GM18508 (cell line): Measurements from ENCODE around the gene RAB20.
"Not testable (repeated sequence)": the region's sequence is repeated elsewhere in the genome, so short reads cannot be mapped to it uniquely, and the experiment has no call there.

ENCODE experiments used
- ATAC-seq: cut with Tn5 transposase; IDR thresholded peaks from one replicate; pipeline ENCODE4 v1.9.1; 2021; ENCODE audit warnings: moderate number of reproducible peaks; ENCODE audit not compliant: insufficient read depth, unreplicated experiment

Gene RAB20

DNA sequence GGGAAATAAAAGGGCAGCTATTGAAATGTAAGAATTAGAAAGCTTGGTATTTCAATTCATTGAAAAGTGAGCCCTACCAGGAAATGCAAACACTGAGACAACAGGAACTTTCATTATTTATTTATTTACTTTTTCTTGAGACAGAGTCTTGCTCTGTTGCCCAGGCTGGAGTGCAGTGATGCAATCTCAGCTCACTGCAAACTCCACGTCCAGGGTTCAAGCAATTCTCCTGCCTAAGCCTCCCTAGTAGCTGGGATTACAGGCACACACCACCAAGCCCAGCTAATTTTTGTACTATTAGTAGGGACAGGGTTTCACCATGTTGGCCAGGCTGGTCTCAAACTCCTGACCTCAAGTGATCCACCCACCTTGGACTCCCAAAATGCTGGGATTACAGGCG lies 29.3 kb downstream of the RAB20 start:
- not testable (repeated sequence) for ATAC-seq

DNA sequence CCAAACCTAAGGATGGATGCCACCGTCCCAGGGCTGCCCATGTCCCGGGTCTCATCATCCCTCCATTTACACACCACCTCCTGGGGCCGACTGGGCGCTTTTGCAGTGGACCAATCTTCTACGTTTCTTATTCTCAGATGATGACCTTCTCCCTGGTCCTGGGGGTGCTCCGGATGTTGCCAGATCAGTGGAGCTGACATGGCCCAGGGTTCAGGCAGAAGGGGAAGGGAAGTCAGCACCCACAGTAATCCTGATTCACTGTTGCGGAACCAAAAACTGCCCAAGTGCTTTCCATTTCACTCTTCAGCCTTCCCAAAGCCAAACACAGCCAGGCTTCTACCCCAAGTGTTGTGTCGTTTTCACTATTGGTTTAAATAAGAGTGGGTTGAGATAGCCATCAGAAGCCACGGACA lies 29.8 kb downstream of the RAB20 start:
- ATAC-seq = no peak

DNA sequence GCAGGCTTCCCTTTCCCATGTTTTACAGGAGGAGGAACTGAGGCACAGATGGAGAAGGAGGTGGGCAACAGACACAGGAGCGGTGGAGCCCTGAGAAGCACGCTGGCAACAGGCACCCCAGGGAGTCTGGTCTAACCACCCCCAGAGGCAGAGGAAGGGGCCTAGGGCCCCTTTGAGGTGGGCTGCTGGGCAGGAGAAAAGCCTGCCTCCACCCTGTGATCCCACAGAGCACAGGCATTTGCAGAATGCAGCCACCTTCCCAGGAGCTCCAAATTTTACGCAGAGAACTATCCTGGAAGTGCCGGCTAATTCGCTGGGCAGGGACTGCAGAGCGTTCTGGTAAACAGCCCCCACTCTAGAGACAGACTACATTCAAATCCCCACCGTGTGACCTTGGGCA lies 30.4 kb downstream of the RAB20 start:
- ATAC-seq = no peak

DNA sequence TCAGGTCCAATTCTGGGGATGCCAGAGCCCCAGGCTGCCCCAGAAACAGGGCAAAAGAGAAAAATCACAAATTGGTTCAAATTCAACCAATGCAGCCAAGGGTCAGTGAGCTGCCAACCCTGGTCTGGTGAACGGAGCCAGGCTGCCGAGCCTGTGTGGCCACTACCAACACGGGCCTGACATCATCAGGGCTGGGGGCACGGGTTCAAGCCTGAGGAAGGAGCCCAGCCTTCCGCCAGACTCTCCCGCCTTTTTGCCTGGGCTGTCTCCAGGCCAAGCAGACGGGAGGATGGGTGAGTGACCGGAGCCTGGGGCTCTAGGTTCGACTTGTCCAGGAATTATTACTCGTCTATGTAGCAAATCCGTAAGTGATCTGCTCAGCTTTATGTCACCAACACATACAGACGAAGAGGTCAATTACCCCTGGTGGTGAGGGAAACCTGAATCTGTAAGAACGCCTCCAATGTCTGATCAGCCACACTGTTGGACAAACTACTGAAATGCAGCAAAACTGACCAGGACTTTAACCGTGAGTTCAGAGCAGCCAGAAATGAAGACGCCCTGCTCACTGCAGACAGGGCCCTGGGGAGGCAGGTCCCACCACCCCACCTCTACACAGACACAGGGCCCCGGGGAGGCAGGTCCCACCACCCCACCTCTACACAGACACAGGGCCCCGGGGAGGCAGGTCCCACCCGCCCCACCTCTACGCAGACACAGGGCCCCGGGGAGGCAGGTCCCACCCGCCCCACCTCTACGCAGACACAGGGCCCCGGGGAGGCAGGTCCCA lies 31.8 kb downstream of the RAB20 start:
- no peak for ATAC-seq

DNA sequence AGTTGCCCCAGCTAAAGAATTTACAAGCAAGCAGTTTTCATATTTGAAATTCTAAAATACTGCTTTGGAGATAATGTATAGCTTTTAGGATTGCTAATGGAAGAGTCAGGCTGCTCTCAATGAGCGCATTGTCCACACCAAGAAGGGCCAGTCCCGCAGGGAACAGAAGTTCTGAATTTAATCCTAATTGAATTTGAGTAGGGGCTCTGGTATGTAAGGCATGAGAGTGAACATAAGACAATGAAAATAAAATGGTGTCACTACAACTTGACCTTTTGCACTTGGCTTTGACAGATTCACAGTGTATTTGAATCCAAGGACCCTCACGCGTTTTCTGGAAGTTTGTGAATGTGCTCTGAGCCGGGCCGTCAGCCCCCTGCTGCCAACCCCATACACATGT lies 32.6 kb downstream of the RAB20 start:
- ATAC-seq = no peak

DNA sequence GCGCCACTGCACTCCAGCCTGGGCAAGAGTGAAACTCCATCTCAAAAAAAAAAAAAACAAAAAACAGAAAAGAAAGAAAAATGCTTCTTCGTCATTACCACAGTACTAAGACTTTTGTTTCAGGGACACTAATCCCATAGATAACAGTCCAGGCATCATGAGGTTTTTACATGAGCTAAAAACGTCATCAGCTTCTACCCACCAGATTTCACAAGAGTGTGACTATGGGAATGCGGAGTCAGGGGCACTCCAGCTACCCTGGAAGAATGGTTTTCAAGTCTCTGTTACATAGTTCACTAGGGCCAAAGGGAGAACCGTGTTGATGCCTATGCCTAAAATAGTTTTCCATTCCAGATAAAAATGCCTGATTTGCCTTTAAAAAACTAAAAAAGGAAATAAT lies 33.2 kb downstream of the RAB20 start:
- ATAC-seq = no peak

DNA sequence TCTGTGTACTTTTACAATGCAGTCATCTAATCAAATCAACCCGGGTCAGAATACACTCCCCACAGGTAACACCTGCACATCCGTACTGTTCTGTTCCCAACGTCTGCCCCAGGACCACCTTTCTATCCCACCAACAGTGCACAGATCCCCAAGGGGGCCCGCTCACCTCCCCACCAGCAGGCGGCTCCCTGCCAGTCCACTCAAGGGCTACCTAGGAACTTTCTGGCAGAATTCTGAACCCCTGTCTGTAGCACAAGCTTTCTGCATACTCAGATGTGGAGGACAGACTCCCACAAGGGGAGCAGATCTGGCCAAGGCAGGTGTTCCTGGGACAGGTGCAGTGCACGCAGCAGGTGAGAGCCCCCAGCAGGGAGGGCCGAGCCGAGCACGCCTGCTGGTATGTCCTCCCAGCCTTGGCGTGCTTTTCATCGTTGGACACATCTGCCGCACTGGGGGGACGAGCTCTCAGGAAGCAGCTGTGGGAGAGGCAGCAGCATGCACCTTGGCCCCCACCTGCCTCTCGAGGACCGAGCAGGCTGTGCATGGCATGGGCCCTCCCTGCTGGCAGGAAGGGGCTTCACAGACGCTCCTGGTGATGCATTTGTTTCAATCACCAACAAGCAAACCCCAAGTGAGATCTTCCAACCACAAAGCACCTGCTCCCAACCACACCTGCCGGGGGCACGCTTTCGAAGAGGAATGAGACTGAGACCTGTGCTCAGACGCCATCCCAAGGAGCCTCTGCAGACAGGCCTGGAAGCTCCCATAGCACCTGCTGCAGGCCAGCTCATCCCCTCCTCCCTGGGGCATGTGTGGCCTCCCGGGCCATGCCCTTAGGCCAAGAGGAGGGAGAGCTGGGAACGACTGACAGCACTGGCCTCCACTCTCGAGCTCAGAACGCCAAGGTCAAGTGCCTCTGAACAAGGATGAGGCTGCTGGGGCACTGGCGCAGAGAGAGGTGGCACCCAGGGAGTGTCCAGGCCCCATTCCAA lies 35.9 kb downstream of the RAB20 start:
- peak; percentile 77 for ATAC-seq

DNA sequence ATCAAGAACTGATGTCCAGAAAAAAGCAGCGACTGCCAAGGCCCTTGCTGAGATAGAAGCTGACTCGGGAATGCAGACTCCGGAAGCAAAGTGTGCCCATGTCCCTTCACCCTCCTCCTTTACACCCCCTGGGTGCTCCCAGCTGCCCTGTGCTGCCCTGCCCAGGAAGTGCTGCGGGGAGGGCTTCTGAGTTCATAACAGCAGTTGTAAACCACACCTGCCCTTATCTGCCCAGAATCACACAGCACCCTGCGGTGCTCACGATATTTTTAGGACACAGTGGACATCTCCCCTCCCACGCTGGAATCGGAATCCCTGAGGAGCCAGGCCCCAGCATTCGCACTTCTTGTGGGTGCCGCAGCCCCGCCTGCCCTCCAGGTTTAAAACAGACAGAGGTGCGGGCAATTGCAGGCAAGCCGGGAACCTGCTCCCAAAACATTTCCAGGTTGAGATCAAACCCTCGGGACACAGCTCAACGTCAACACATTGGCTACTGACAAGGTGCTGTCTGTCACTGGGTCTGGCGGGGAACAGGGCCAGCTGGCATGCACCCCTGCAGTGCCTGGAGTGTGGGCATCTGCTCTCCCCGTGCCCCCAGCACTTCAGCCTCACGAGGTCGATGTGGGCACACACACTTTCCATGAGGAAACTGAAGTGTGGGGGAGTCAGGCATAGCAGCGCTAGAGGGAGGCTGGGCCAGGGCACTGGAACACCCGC lies 36.8 kb downstream of the RAB20 start:
- no peak for ATAC-seq

DNA sequence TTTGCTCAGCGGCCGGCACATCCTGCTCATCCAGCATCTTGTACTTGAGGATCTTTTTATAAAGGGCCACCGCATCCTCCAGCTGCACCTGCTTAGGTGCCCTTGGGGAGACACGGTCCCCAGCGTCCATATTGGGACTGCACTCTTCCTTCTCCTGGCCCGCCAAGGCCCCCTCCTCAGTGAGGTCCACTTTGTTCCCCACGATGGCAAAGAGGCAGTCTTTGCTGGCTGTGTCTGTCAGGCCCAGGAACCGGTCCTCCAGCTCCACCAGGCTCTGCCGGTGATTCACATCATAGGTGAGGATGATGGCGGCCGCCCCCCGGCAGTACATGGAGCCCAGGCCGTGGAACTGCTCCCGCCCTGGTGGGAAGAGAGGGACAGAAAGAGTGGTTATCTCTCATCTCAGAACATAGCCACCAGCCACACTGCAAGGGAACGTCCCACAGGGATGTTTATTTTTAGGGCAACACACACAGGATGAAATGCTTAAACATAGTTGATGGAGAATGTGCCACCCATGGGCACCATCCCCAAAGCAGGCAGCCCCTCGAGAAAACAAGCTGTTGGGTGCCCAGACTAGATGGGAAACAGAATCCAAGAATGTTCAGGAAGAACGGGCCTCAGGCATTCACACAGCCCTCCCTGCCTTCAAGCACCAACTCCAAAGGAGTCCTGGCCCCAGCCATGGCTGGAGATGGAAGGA lies 37.5 kb downstream of the RAB20 start:
- no peak for ATAC-seq

DNA sequence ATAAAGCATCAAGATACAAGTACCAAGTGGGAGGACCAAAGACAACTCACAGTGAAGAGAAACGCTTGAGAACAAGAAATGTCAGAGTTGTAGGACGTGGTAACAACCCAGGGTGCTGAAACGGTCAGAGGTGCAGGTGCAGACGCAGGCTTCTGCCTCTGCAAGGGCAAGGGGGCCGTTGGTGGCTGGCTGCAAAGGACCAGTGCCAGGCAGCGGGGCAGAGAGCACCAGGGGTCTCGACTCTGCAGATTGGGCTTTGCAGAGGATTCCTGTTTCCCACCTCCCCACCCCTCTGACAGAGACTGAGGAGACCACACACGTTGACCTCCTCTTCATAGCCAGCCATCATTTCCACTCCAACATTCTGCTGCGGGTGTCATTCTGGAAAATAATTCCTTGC lies 38.3 kb downstream of the RAB20 start:
- ATAC-seq = no peak

DNA sequence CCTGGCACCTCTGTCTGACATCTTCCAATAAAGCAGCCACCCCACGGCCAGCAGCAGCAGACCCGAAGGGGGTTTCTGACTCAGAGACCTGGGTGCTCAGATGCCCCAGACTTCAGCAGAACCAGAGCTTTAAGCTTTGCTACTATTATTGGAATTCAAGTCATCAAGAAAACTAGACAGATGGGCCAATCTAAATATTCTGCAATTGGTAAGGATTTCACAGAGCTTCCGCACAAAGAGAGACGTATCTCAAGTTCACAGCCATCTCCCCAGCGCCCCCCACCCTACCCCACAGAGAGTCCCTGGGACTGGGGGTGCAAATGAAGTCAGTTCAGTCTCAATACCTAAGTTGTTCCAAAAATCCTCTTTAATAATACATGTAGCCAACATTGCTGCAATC lies 38.8 kb downstream of the RAB20 start:
- no peak for ATAC-seq

DNA sequence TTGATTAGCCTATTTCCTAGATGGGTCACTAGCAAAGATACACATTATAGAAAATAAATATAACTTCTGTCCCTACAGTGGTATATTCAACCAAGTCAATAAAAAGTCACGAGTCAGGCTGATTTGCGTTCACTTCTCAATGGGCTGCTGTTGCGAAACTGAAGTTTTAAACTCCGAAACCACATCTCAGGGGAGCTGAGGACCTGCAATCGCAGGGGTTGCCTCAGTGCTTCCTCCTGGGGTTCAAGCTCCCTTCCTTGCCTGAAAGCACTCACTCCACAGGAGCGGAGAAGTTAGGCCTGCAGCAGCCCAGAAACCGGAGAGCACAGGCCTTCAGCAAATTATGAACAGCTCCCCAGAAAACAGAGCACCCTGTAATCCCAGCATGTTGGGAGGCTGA lies 39.6 kb downstream of the RAB20 start:
- ATAC-seq = no peak

DNA sequence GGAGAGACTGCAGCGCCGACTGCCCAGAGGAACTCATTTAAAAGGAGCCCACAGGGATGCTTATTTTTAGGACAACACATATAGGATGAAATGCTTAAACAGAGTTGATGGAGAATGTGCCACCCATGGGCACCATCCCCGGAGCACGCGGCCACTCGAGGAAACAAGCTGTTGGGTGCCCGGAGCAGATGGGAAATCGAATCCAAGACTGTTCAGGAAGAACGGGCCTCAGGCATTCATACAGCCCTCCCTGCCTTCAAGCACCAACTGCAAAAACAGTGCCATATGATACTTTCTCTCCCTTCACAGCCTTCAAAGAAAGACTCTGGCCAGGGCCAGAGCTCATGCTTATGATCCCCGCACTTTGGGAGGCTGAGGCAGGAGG lies 40.2 kb downstream of the RAB20 start:
- no peak for ATAC-seq

DNA sequence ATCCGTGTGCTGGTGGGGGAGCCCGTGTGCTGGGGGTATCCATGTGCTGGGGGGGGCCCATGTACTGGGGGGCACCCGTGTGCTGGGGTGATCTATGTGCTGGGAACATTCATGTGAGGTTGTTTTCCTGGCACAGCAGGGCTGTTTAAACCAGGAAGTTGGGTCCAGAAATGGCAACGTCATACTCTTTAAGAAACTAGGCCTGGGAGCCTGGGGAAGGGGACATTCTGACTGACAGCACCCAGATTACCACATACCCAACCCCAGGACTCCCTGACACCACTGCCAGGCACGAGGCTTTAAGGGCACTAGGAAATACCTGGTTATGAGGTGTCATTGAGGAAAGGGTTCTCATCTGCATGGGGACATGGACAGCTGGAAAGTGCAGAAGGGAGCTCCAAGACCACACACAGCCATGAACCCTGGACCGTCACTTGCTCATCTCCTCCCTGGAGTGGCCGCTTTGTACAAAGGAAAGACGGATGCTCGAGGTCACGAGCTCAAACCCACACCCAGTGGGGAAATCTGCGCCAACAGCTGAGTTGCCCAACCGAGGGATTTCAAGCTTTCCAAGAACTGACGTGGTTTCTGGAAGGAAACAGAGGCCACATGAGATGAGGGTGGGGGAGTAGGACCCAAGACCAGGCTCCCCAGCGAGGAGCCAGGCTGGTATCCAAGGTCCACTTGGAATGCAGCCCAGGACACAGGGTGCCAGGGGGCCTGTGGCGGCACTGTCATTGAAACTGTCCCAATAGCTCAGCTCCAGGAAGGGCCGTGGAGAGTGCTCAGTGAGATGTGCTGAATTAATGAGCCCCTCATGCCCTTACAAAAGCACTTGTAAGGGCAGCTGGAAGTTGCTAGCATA lies 40.9 kb downstream of the RAB20 start:
- no peak for ATAC-seq

DNA sequence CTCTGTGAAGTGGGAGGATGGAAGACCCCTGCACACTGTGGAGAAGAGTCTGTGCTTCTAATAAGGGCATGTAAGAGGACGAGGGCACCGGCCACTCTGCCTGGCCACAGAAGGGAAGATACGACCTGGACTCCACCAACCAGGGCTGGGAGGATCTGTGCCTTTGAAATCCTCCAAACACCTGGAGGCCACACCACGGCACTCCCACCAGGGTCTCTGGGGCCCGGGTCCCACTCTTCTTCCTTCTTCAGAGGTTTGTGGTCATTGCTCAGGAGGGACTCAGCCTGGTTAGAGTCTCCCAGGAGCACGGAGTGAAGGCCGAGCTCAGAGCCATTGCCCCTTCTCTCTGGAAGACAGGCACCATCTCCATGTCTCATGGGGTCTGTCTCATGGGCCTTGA lies 42.0 kb downstream of the RAB20 start:
- no peak for ATAC-seq

DNA sequence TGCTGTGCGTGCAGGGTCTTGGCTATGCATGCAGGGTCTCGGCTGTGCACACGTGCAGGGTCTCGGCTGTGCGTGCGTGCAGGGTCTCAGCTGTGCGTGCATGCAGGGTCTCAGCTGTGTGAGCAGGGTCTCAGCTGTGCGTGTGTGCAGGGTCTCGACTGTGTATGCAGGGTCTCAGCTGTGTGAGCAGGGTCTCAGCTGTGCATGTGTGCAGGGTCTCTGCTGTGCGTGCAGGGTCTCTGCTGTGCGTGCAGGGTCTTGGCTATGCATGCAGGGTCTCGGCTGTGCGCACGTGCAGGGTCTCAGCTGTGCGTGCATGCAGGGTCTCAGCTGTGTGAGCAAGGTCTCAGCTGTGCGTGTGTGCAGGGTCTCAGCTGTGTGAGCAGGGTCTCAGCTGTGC lies 42.5 kb downstream of the RAB20 start:
- no peak for ATAC-seq

DNA sequence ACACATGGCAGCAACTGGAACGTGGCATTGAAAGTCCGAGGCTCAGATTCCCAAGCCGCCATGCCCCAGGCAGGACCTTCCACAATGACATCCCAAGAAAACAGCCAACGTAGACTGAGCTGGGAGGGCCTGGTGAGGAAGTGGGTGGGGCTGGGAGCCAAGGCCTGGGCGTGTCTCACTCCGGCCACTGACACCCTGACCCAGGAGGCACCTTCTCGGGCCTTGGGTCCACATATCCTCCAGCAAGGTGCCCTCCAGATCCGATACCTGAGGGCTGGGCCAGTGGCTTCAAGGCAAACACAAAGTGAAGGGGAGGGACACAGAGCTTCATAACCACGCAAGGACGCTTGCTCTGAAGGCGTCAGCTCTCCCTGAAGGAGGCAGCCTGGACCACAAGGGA lies 43.0 kb downstream of the RAB20 start:
- no peak for ATAC-seq

DNA sequence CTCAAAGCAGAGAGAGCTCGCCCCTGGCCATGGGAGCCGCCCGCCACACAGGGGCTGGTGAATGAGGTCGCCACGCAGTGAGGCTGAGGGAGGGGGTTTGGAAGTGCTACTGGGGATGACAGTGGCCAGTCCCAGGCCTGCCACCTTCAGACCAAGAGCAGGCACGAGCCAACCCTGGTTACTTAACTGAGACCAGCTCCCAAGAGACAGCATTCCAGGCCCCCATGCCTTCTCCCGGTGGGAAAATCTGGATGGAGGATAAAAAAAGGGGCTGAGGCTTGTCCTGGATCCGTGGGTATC lies 43.3 kb downstream of the RAB20 start:
- no peak for ATAC-seq

DNA sequence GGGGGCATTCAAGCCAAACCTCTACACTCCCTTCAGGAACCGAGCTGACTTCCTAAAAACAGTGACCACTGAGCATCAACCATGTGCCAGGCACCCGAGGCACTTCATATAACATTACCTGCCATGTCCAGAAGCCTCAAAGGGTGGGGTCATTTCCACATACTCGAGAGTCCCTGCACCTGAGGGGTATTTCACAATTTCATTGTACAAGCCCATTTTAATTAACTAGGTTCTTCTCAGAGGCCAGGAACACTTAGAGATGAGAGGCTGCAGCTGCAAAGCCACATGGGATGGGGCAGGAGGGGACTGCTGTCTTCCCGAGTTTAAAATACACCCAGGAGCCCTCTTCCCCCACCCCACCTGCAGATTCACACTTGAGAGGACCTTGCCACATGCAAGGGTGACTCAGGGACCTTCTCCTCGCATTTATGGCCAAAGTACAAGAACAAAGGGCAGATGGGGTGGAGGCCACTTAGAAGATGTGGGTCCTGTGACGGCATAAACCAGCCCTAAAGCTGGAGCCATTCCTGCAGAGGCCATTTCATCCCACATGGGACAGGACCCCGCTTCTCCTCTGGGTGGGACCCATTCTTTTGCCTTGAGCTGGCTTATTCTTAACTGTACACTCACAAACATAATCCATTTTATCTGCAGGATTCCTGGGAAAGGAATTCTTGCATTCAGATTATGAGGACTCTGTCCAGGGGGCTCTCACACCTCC lies 43.9 kb downstream of the RAB20 start:
- no peak for ATAC-seq
